Right lobe of liver (tissue), 4 donors: ENCODE data around the gene ADARB2.

Experiments
- POLR2A ChIP-seq: fragments of 450-650 bp; IDR thresholded peaks from one replicate; pipeline ENCODE4 v1.6.1; 2017; ENCODE audit warnings: antibody characterized with exemption, mild to moderate bottlenecking
- TF ChIP-seq, protein P1 (sequence below), 4 donors: fragments of 200-600 bp in 3 of 4; fragments of 450-650 bp in 1 of 4; IDR thresholded peaks; one replicate each; pipeline versions ENCODE4 v1.5.1 to v1.8.0; 2016 to 2022; ENCODE audit warnings: antibody characterized with exemption in 4 of 4, mild to moderate bottlenecking in 2 of 4
- donor health status: DM: no; HTN: no; CAD: no.
- donor health status: DM: no; HTN: no; CAD: no.
- donor health status: DM: no; HTN: yes; CAD: no.

DNA sequence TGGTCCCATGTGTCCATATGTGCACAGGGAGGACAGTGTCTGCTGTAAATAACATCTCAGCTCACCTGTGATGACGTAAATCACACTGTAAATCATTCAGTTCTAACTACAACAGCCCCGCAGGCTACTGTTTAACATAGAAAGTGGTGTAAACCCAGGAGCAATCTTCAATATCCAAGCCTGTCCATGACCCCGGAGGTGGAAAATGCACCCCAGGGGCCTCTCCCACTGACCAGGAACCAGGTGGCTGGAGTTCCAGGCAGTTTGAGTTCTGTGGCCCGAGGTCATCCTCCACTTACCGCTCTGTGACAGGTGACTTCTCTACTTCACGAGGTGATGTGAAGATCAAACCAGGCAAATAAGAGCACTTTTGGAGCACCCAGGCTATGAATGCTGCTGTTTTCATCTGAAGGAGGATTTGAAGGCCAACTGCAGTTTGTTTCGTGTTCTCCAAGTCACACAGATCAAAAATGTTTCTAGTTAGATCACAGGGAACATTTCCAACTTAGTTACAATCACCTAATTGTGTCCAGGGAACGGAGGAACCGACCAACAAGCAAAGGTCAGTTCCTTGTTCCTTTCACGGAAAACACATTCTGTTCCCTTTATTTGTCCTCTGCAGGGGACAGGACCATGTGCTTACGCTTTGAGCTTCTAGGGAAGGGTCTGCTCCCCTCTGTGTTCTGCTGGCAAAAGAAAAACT lies 549.3 kb downstream of the ADARB2 start:
- TF ChIP-seq, protein P1, sequence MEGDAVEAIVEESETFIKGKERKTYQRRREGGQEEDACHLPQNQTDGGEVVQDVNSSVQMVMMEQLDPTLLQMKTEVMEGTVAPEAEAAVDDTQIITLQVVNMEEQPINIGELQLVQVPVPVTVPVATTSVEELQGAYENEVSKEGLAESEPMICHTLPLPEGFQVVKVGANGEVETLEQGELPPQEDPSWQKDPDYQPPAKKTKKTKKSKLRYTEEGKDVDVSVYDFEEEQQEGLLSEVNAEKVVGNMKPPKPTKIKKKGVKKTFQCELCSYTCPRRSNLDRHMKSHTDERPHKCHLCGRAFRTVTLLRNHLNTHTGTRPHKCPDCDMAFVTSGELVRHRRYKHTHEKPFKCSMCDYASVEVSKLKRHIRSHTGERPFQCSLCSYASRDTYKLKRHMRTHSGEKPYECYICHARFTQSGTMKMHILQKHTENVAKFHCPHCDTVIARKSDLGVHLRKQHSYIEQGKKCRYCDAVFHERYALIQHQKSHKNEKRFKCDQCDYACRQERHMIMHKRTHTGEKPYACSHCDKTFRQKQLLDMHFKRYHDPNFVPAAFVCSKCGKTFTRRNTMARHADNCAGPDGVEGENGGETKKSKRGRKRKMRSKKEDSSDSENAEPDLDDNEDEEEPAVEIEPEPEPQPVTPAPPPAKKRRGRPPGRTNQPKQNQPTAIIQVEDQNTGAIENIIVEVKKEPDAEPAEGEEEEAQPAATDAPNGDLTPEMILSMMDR (IDR thresholded peaks at IDR 0.05) = no peak
- no peak for TF ChIP-seq POLR2A
